Measurements from ENCODE around the gene DCTN2.
"Not testable (repeated sequence)": the region's sequence is repeated elsewhere in the genome, so short reads cannot be mapped to it uniquely, and the experiment has no call there.

DCTN2 gene

GRCh38 chr12:57517187-57517586 is 29.8 kb downstream of the DCTN2 start:
- Histone ChIP-seq H3K9me3 (no peaks in the 10 kb centered on the region), H3K4me1 (peaks cover 35% of the 10 kb centered on the region), H3K27me3 (no peaks in the 10 kb centered on the region), H3K4me3 (no peak overlapping the region), H3K36me3 (peaks cover 71% of the 10 kb centered on the region), H3K4me2 (no peak overlapping the region), H3K27ac (0 out of 2 replicates have a peak overlapping the region, but pooled peaks have one; percentile 8), H4K20me1 (peaks cover 73% of the 10 kb centered on the region), H3K9ac (peak overlapping the region; percentile 27; the same call in 1 of the 2 replicates)
- TF ChIP-seq Cebpa-rat (IDR thresholded peaks at IDR 0.05): no peak

DNA sequence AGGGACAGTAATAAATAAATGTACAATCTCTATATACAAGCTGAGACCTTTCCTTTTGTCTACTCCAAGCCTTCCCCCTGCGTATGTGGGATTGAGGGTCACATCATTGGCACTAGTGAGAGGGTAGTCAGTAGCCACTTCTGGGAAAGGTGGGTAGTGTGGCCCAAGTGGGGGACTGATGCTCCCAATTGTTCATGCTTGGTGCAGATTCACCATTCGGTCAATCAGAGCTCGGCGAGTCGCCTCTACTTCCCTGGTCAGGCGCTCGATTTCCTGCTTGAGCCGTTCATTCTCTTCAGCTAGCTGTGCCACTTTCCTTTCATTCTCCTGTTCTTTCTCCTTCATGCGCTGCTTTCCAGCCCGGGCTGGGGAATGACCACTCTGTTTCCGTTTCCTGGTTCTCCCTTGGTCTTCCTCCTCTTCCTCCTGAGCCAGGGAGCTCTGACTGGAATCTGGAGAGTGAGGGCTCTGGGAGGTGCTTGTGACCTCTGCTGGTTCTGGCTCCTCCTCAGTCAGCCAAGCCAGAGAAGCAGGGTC is 30.3 kb downstream of the DCTN2 start:
- Histone ChIP-seq H3K4me1 (peaks cover 30% of the 10 kb centered on the region), H4K20me1 (peaks cover 78% of the 10 kb centered on the region), H3K36me3 (peaks cover 76% of the 10 kb centered on the region), H3K4me2 (no peak overlapping the region), H3K4me3 (no peak overlapping the region), H3K9ac (peak overlapping the region; percentile 27; the same call in 1 of the 2 replicates), H3K27ac (0 out of 2 replicates have a peak overlapping the region, but pooled peaks have one; percentile 8), H3K9me3 (no peaks in the 10 kb centered on the region), H3K27me3 (no peaks in the 10 kb centered on the region)
- no peak for TF ChIP-seq Cebpa-rat (IDR thresholded peaks at IDR 0.05)

DNA sequence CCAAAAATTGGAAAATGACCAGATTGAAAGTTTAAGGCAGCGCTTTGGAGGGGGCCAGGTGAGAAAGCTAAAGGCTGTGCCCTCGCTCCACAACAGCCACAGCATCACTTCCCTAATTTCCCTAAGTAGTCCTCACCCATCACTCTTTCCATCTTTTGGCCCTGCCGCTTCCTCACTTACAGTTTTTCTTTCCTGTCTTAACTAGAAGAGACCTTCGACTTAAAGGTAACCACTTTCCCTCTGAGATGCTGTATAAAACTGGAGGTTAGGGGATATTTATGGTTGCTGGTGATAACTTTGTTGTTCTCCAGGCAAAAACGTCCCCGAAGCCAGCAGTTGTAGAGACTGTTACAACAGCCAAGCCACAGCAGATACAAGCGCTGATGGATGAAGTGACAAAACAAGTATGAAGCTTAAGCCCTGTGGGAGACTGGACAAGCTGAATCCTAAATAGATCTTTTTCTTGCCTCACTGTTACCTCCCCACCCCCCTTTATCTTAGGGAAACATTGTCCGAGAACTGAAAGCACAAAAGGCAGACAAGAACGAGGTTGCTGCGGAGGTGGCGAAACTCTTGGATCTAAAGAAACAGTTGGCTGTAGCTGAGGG is 31.0 kb downstream of the DCTN2 start:
- Histone ChIP-seq H3K4me1 (peaks cover 24% of the 10 kb centered on the region), H3K4me2 (no peak overlapping the region), H3K4me3 (no peak overlapping the region), H3K9me3 (no peaks in the 10 kb centered on the region), H3K36me3 (peaks cover 83% of the 10 kb centered on the region), H3K27ac (0 out of 2 replicates have a peak overlapping the region, but pooled peaks have one; percentile 8), H4K20me1 (peaks cover 84% of the 10 kb centered on the region), H3K27me3 (no peaks in the 10 kb centered on the region), H3K9ac (no peak overlapping the region)
- TF ChIP-seq Cebpa-rat (IDR thresholded peaks at IDR 0.05): no peak

GRCh38 chr12:57515408-57515933 is 31.5 kb downstream of the DCTN2 start:
- Histone ChIP-seq H3K27me3 (no peaks in the 10 kb centered on the region), H3K27ac (no peak overlapping the region), H3K9ac (no peak overlapping the region), H3K4me3 (no peak overlapping the region), H3K4me1 (peaks cover 21% of the 10 kb centered on the region), H3K9me3 (no peaks in the 10 kb centered on the region), H3K4me2 (no peak overlapping the region), H4K20me1 (peaks cover 90% of the 10 kb centered on the region), H3K36me3 (peaks cover 88% of the 10 kb centered on the region)
- no peak for TF ChIP-seq Cebpa-rat (IDR thresholded peaks at IDR 0.05)

GRCh38 chr12:57514720-57515407 is 32.1 kb downstream of the DCTN2 start:
- Histone ChIP-seq H3K27me3 (no peaks in the 10 kb centered on the region), H3K9me3 (no peaks in the 10 kb centered on the region), H3K4me3 (no peak overlapping the region), H3K36me3 (peaks cover 94% of the 10 kb centered on the region), H3K27ac (no peak overlapping the region), H3K4me1 (peaks cover 24% of the 10 kb centered on the region), H3K9ac (no peak overlapping the region), H3K4me2 (no peak overlapping the region), H4K20me1 (peaks cover 94% of the 10 kb centered on the region)
- no peak for TF ChIP-seq Cebpa-rat (IDR thresholded peaks at IDR 0.05)

DNA sequence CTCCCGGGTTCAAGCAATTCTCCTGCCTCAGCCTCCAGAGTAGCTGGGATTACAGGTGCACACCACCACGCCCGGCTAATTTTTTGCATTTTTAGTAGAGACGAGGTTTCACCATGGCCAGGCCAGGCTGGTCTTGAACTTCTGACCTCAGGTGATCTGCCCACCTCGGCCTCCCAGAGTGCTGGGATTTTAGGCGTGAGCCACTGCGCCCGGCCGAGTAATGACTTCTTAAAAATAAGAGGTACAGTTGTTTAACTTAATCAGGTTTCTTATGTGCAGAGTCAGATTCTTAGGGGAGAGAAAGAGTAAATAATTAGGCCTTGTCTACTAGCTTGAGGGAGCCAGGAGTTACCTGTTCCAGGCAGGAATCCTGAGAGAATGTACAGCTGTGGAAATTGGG is 32.7 kb downstream of the DCTN2 start:
- Histone ChIP-seq H3K36me3 (peaks cover 100% of the 10 kb centered on the region), H4K20me1 (peaks cover 90% of the 10 kb centered on the region), H3K4me1 (peaks cover 28% of the 10 kb centered on the region)
- H3K9me3 ChIP-seq, H3K4me2 ChIP-seq, H3K27me3 ChIP-seq, H3K9ac ChIP-seq, H3K4me3 ChIP-seq, H3K27ac ChIP-seq: not testable (repeated sequence)

DNA sequence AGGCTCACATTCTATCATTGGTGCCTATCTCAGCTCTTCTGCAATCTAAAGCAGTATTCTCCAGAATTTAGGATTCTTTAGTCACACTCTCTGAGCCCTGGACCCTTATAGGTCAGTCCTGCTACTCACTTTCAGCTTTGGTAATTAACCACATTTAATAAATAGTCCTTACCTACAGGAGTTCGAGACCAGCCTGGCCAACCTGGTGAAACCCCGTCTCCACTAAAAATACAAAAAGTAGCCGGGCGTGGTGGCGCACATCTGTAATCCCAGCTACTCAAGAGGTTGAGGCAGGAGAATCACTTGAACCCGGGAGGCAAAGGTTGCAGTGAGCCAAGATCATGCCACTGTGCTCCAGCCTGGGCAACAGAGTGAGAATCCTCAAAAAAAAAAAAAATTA is 33.3 kb downstream of the DCTN2 start:
- H3K9ac ChIP-seq, H3K4me3 ChIP-seq, H3K27ac ChIP-seq, H3K9me3 ChIP-seq, H3K4me2 ChIP-seq, H3K27me3 ChIP-seq: not testable (repeated sequence)
- peaks cover 100% of the 10 kb centered on the region for H3K36me3 ChIP-seq
- peaks cover 22% of the 10 kb centered on the region for H3K4me1 ChIP-seq
- H4K20me1 ChIP-seq: peaks cover 84% of the 10 kb centered on the region

DNA sequence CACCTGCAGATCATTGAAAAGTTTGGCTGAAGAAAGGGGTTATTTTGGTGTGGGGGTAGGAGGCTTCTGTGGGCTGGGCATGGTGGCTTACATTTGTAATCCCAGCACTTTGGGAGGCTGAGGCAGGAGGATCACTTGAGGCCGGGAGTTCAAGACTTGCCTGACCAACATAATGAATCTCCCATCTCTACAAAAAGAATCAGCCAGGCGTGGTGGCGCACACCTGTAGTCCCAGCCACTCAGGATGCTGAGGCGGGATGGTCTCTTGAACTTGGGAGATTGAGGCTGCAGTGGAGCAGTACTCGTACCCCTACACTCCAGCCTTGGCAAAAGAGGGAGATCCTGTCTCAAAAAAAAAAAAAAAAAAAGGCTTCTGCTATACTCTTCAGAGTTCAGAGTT is 33.7 kb downstream of the DCTN2 start:
- no peak overlapping the region for H3K9ac ChIP-seq
- no peaks in the 10 kb centered on the region for H3K27me3 ChIP-seq
- H3K36me3 ChIP-seq: peaks cover 100% of the 10 kb centered on the region
- H3K4me2 ChIP-seq: no peak overlapping the region
- no peak for TF ChIP-seq Cebpa-rat (IDR thresholded peaks at IDR 0.05)
- no peaks in the 10 kb centered on the region for H3K9me3 ChIP-seq
- no peak overlapping the region for H3K27ac ChIP-seq
- peaks cover 18% of the 10 kb centered on the region for H3K4me1 ChIP-seq
- no peak overlapping the region for H3K4me3 ChIP-seq
- peaks cover 80% of the 10 kb centered on the region for H4K20me1 ChIP-seq

DNA sequence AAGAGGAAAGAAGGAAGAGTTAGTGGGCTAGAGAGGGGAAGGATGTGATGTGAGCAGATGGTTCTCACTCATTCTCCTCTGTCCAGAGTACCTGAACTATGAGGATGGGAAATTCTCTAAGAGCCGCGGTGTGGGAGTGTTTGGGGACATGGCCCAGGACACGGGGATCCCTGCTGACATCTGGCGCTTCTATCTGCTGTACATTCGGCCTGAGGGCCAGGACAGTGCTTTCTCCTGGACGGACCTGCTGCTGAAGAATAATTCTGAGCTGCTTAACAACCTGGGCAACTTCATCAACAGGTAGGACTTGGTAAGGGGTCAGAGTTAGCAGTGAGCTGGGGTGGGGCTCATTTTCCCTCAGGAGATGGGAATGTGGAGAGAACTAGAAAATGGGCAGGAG is 34.3 kb downstream of the DCTN2 start:
- H3K9me3 ChIP-seq: no peaks in the 10 kb centered on the region
- peaks cover 74% of the 10 kb centered on the region for H4K20me1 ChIP-seq
- H3K4me2 ChIP-seq: no peak overlapping the region
- TF ChIP-seq Cebpa-rat (IDR thresholded peaks at IDR 0.05): no peak
- H3K27ac ChIP-seq: no peak overlapping the region
- H3K4me3 ChIP-seq: no peak overlapping the region
- H3K36me3 ChIP-seq: peaks cover 99% of the 10 kb centered on the region
- H3K27me3 ChIP-seq: no peaks in the 10 kb centered on the region
- peaks cover 12% of the 10 kb centered on the region for H3K4me1 ChIP-seq
- H3K9ac ChIP-seq: no peak overlapping the region
